H9 (cell line): Measurements from ENCODE around the gene FOXO1. TPM values are rescaled to one million over a fixed set of nuclear protein-coding genes. Genes with fewer than 3 reads are reported as not detected.

ENCODE experiments used
- DNase-seq: peaks from one replicate; pipeline ENCODE4 v3.0.0-alpha.2; 2017
- H2AFZ ChIP-seq: one replicate; pipeline ENCODE4 v1.6.1; 2013; ENCODE audit warnings: mild to moderate bottlenecking, low read length, control low read depth, moderate library complexity
- H2AK5ac ChIP-seq: 2 replicates; pipeline ENCODE4 v1.6.1; 2013; ENCODE audit warnings: low read length, control low read depth, mixed read lengths; ENCODE audit not compliant: insufficient read length
- H2BK120ac ChIP-seq: one replicate; pipeline ENCODE4 v1.6.1; 2013; ENCODE audit warnings: low read depth, mild to moderate bottlenecking, low read length, control low read depth, inconsistent platforms; ENCODE audit not compliant: poor library complexity, severe bottlenecking
- H2BK12ac ChIP-seq: 2 replicates; pipeline ENCODE4 v1.6.1; 2013; ENCODE audit warnings: low read length, control low read depth, mixed read lengths, low read depth; ENCODE audit not compliant: insufficient read length
- H2BK15ac ChIP-seq: 2 replicates; pipeline ENCODE4 v1.6.1; 2013; ENCODE audit warnings: low read depth, low read length, control low read depth
- H2BK20ac ChIP-seq: one replicate; pipeline ENCODE4 v1.6.1; 2013; ENCODE audit warnings: low read depth, mild to moderate bottlenecking, low read length, control low read depth, inconsistent platforms; ENCODE audit not compliant: poor library complexity, severe bottlenecking
- H2BK5ac ChIP-seq: 2 replicates; pipeline ENCODE4 v1.6.1; 2013; ENCODE audit warnings: low read length, control low read depth, mixed read lengths; ENCODE audit not compliant: insufficient read length
- H3K14ac ChIP-seq: 2 replicates; pipeline ENCODE4 v1.6.1; 2013; ENCODE audit warnings: low read length, control low read depth; ENCODE audit not compliant: insufficient read depth
- H3K18ac ChIP-seq: 2 replicates; pipeline ENCODE4 v1.6.1; 2013; ENCODE audit warnings: low read depth, mild to moderate bottlenecking, mixed read lengths, low read length, control low read depth; ENCODE audit not compliant: insufficient read length
- H3K23ac ChIP-seq: 2 replicates; pipeline ENCODE4 v1.6.1; 2013; ENCODE audit warnings: low read length, control low read depth, mixed read lengths, low read depth; ENCODE audit not compliant: insufficient read length
- H3K23me2 ChIP-seq: 2 replicates; pipeline ENCODE4 v1.6.1; 2013; ENCODE audit warnings: low read depth, mild to moderate bottlenecking, mixed read lengths, low read length, control low read depth; ENCODE audit not compliant: insufficient read length, poor library complexity, severe bottlenecking
- H3K27ac ChIP-seq: 2 replicates; pipeline ENCODE4 v1.5.1; 2013; ENCODE audit warnings: low read length, control low read depth, mixed read lengths, low read depth; ENCODE audit not compliant: insufficient read length
- H3K27me3 ChIP-seq: 2 replicates; pipeline ENCODE4 v1.6.1; 2013; ENCODE audit warnings: low read length, control low read depth, inconsistent platforms; ENCODE audit not compliant: insufficient read depth
- H3K4ac ChIP-seq: 2 replicates; pipeline ENCODE4 v1.6.1; 2013; ENCODE audit warnings: low read depth, mild to moderate bottlenecking, control low read depth, inconsistent platforms, low read length, moderate library complexity
- H3K4me1 ChIP-seq: 2 replicates; pipeline ENCODE4 v1.6.1; 2013; ENCODE audit warnings: low read length, control low read depth, inconsistent platforms; ENCODE audit not compliant: insufficient read depth
- H3K4me2 ChIP-seq: 2 replicates; pipeline ENCODE4 v1.6.1; 2013; ENCODE audit warnings: low read length, control low read depth, mixed read lengths; ENCODE audit not compliant: insufficient read length, insufficient read depth
- H3K56ac ChIP-seq: 2 replicates; pipeline ENCODE4 v1.6.1; 2013; ENCODE audit warnings: low read depth, mild to moderate bottlenecking, mixed read lengths, low read length, control low read depth; ENCODE audit not compliant: insufficient read length
- H3K79me1 ChIP-seq: 2 replicates; pipeline ENCODE4 v1.6.1; 2013; ENCODE audit warnings: low read depth, mild to moderate bottlenecking, moderate library complexity, low read length, control low read depth, inconsistent platforms; ENCODE audit not compliant: insufficient read depth, poor library complexity, severe bottlenecking
- H3K79me2 ChIP-seq: 2 replicates; pipeline ENCODE4 v1.6.1; 2013; ENCODE audit warnings: low read length, control low read depth, inconsistent platforms; ENCODE audit not compliant: insufficient read depth
- H3K9ac ChIP-seq: 2 replicates; pipeline ENCODE4 v1.6.1; 2013; ENCODE audit warnings: low read length, control low read depth, mixed read lengths; ENCODE audit not compliant: insufficient read length; ENCODE audit errors: extremely low read depth
- H3K9me3 ChIP-seq: one replicate; pipeline ENCODE4 v1.6.1; 2013; ENCODE audit warnings: low read depth, low read length, inconsistent platforms; ENCODE audit not compliant: control insufficient read depth
- H3T11ph ChIP-seq: one replicate; pipeline ENCODE4 v1.6.1; 2013; ENCODE audit warnings: mild to moderate bottlenecking, low read length, control low read depth, inconsistent platforms
- H4K20me1 ChIP-seq: one replicate; pipeline ENCODE4 v1.6.1; 2013; ENCODE audit not compliant: control insufficient read depth, insufficient read length, insufficient read depth
- H4K5ac ChIP-seq: 2 replicates; pipeline ENCODE4 v1.6.1; 2013; ENCODE audit warnings: low read depth, mild to moderate bottlenecking, mixed read lengths, low read length, control low read depth; ENCODE audit not compliant: insufficient read length
- H4K8ac ChIP-seq: replicated peaks from 2 replicates; pipeline ENCODE4 v1.6.1; 2013; ENCODE audit warnings: low read length, control low read depth, mixed read lengths, low read depth; ENCODE audit not compliant: insufficient read length
- H4K91ac ChIP-seq: 2 replicates; pipeline ENCODE4 v1.6.1; 2013; ENCODE audit warnings: low read depth, mild to moderate bottlenecking, moderate library complexity, mixed read lengths, low read length, control low read depth; ENCODE audit not compliant: insufficient read length
- H3K27ac Mint-ChIP-seq, 3 experiments: 2 replicates in 2 of 3; 3 replicates in 1 of 3; pipeline ENCODE4 v1.8.0; 2020 to 2021; ENCODE audit warnings: mixed read lengths in 3 of 3, mild to moderate bottlenecking in 1 of 3, moderate library complexity in 1 of 3
- H3K27me3 Mint-ChIP-seq: 2 replicates; pipeline ENCODE4 v1.8.0; 2021; ENCODE audit warnings: low read depth, mild to moderate bottlenecking, moderate library complexity, mixed read lengths
- H3K36me3 Mint-ChIP-seq, 3 experiments: 2 replicates in 2 of 3; 3 replicates in 1 of 3; pipeline ENCODE4 v1.8.0; 2020 to 2021; ENCODE audit warnings: low read depth in 3 of 3, mixed read lengths in 3 of 3; ENCODE audit not compliant: insufficient read depth in 1 of 3
- H3K4me1 Mint-ChIP-seq, 2 experiments: 2 replicates each; pipeline ENCODE4 v1.8.0; 2020; ENCODE audit warnings: mixed read lengths in 2 of 2
- H3K4me3 Mint-ChIP-seq, 2 experiments: 2 replicates in 1 of 2; 3 replicates in 1 of 2; pipeline ENCODE4 v1.8.0; 2020 to 2021; ENCODE audit warnings: mild to moderate bottlenecking in 2 of 2, mixed read lengths in 2 of 2, moderate library complexity in 1 of 2
- H3K9me3 Mint-ChIP-seq, 2 experiments: 2 replicates in 1 of 2; 3 replicates in 1 of 2; pipeline ENCODE4 v1.8.0; 2020; ENCODE audit warnings: mild to moderate bottlenecking in 2 of 2, mixed read lengths in 2 of 2, moderate library complexity in 1 of 2
- WGBS: extraction: QIAGEN DNeasy Blood & Tissue Kit; methylation state at CpG from one replicate; pipeline ENCODE4 v1.1.7; 2013; ENCODE audit warnings: missing lambda C conversion rate, low lambda C conversion rate, mixed read lengths; ENCODE audit not compliant: insufficient read length; ENCODE audit errors: extremely low coverage; 5-methylcytosine and 5-hydroxymethylcytosine counted together
- total RNA-seq: library from RNA; stranded (reverse); gene quantifications from 2 replicates; pipeline ENCODE4 v1.2.1, GENCODE V29; 2021
- TF ChIP-seq, protein P1 (sequence below): fragments of 200-600 bp; sonication (generic); conservative IDR thresholded peaks from 3 replicates; pipeline ENCODE4 v1.8.0; 2021; ENCODE audit warnings: antibody characterized with exemption, mild to moderate bottlenecking

Gene FOXO1
- total RNA-seq, 1 experiment from 2014 or later: 44.6 TPM

DNA sequence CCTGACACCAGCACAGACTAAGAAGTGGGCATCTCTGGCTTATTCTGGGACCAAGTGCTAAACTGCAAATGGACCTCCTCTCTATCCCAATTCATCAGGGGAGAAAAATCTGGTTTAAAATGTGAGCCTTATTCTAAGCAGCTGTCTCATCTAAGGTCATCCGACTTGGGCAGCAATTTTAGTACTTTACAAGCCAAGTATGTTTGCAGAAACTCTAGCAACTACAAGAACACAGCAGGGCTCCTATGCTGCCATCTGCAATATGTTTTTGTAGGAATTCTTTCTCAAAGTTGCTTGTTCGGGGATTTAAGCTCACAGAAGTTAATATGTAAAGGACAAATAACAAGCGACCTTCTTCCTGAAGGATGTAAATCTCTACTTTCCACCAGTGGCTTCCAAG, 113.1 kb downstream of the FOXO1 start:
- peaks cover under 1 to 4% (median 2%) of the 10 kb centered on the region in 3 experiments; a peak in 6 of 7 replicates for H3K36me3 Mint-ChIP-seq
- Histone ChIP-seq H2BK12ac (no peak overlapping the region), H3K23me2 (no peaks in the 10 kb centered on the region), H3T11ph (no peak overlapping the region), H2AFZ (no peak overlapping the region), H4K5ac (no peak overlapping the region), H2AK5ac (no peak overlapping the region), H3K4ac (no peak overlapping the region), H4K8ac (no peak overlapping the region), H2BK120ac (no peak overlapping the region), H3K79me1 (peaks cover 4% of the 10 kb centered on the region), H2BK15ac (no peak overlapping the region), H3K27ac (no peak overlapping the region), H3K18ac (no peak overlapping the region), H2BK20ac (no peak overlapping the region), H3K4me2 (no peak overlapping the region), H3K9ac (no peak overlapping the region), H4K91ac (no peak overlapping the region), H3K23ac (no peak overlapping the region), H3K79me2 (no peaks in the 10 kb centered on the region; the same call in 1 of the 2 replicates), H3K27me3 (no peaks in the 10 kb centered on the region), H3K4me1 (peaks cover 7% of the 10 kb centered on the region; the same call in 1 of the 2 replicates), H3K14ac (no peak overlapping the region), H3K56ac (no peak overlapping the region), H2BK5ac (no peak overlapping the region), H4K20me1 (no peaks in the 10 kb centered on the region), H3K9me3 (no peaks in the 10 kb centered on the region)
- H3K4me3 Mint-ChIP-seq: no peak overlapping the region
- whole genome bisulfite sequencing: no CpG with 5 or more reads among the region's 3 CpGs
- TF ChIP-seq, protein P1, sequence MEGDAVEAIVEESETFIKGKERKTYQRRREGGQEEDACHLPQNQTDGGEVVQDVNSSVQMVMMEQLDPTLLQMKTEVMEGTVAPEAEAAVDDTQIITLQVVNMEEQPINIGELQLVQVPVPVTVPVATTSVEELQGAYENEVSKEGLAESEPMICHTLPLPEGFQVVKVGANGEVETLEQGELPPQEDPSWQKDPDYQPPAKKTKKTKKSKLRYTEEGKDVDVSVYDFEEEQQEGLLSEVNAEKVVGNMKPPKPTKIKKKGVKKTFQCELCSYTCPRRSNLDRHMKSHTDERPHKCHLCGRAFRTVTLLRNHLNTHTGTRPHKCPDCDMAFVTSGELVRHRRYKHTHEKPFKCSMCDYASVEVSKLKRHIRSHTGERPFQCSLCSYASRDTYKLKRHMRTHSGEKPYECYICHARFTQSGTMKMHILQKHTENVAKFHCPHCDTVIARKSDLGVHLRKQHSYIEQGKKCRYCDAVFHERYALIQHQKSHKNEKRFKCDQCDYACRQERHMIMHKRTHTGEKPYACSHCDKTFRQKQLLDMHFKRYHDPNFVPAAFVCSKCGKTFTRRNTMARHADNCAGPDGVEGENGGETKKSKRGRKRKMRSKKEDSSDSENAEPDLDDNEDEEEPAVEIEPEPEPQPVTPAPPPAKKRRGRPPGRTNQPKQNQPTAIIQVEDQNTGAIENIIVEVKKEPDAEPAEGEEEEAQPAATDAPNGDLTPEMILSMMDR: no peak
- DNase-seq: no peak
- H3K9me3 Mint-ChIP-seq: no peaks in the 10 kb centered on the region
- H3K27ac Mint-ChIP-seq: no peak overlapping the region; a peak in 2 of 7 replicates
- peaks cover 28 to 32% of the 10 kb centered on the region in 2 experiments for H3K4me1 Mint-ChIP-seq
- no peaks in the 10 kb centered on the region; the same call in 1 of the 2 replicates for H3K27me3 Mint-ChIP-seq
